AML-193 (cell line): ENCODE measurements around the gene SPATA17.
"Not testable (repeated sequence)": the region's sequence is repeated elsewhere in the genome, so short reads cannot be mapped to it uniquely, and the experiment has no call there.

Experiments used
- DNase-seq, 2 experiments: peaks; one replicate each; lab custom pipeline; 2025; lab: John Stamatoyannopoulos, UW

SPATA17 gene

DNA sequence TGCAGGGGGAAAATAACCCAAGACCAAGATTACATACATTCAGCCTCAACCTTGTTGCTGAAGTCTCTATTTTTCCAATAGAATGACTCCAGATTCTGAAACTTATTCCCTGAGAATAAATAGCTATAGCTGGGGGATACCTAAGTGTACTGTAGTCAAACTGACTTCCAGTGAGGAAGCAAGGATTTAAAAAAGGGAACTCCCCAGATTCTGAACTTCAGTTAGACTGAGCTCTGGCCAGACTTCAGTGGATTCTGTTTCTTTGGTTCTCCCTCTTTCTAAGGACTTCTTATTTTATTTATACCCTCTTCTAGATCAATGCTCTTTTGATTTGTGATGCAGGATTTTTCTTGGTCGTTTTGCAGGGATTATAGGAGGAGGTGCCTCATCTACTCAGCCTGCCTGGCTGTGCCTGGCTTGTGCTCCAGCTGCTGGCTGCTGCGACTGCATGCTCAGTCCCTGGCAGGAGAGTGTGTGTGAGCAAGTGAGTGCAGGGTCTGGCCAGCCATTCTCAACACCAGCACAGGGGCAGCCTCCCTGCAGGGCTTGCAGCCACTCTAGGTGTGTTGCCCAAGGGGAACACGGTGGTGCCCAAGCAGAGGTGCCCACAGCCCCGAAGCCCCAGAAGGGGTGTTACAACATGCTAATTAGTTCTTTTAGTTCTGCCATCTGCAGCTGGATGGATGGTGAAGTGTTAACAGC lies 43.0 kb downstream of the SPATA17 start:
- DNase-seq: no peak

DNA sequence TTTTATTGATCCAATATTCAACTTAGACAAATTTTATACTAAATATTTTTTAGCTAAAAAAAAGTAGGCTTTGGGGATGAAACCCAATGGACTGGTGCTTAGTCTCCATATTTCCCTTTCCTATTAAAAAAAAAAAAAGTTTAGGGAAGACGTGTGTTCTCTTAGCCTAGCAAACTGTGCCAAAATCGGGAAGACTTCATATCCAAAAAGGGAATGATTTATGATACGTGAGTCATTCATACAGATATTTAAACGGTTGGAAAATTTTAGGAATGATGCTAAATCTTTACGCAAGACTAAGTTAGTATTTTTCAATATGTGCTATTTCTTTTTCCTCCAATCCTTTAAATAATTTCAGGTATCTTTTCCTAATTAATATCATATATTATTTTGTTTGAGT lies 50.7 kb downstream of the SPATA17 start:
- no peak for DNase-seq

DNA sequence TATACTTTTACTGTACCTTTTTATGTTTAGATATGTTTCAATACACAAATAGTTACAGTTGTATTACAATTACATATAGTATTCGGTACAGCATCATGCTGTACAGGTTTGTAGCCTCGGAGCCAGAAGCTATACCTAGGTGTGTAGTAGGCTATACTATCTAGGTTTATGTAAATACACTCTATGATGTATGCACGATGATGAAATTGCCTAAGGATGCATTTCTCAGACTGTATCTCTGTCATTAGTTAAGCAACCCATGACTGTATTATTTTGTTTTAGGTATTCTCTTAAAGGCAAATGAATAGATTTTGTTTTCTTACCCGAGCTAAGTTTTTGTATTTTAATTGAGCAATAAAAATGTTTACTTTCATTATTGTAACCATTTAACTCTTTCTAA lies 56.4 kb downstream of the SPATA17 start:
- DNase-seq: no peak

DNA sequence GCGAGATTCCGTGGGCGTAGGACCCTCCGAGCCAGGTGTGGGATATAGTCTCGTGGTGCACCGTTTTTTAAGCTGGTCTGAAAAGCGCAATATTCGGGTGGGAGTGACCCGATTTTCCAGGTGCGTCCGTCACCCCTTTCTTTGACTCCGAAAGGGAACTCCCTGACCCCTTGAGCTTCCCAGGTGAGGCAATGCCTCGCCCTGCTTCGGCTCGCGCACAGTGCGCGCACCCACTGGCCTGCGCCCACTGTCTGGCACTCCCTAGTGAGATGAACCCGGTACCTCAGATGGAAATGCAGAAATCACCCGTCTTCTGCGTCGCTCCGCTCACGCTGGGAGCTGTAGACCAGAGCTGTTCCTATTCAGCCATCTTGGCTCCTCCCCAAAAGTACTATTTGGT lies 65.0 kb downstream of the SPATA17 start:
- DNase-seq: not testable (repeated sequence)

DNA sequence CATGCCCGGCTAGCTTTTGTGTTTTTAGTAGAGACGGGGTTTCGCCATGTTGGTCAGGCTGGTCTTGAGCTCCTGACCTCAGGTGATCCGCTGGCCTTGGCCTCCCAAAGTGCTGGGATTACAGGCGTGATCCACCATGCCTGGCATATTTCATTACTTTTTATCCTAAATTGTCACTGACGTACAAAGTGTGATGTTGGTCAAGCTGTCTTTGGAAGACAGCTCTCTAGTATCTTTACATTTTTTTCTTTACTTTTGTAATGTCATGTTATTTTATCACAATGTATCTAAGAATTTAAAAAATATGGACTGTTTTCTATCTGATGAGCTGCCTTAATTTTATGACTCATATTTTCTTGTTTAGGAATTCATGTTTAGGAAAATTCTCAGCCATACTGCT lies 72.2 kb downstream of the SPATA17 start:
- DNase-seq: no peak

DNA sequence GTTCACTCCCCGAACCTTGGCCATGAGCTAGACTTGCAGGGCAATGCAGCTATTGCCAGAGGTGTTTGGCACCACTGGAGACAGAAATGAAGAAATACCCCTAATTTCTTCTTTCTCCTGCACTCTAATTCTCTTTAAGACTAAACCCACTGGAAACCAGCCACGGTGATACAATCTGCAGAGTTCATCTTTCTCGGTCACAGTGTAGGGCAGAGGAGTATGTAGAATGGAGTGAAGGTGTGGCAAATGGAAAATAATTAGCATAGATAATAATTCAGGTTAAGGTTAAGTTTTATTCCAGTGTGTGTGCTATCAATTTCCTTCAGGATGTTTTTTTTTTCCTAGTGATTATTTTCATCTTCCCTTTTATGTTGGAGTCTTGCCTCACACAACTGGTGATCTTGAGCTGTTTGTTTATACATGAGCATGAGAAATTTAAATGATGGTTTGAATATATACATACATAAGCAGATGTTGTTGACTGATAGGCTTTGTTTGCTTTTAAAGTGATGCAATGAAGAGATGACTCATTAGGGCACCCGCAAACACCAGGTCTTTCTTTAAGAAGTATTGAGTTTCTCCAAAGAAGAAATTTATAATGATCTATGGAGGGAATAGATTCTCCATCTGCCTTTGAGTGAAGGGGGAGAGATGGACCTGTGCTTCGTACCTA lies 81.9 kb downstream of the SPATA17 start:
- no peak for DNase-seq

DNA sequence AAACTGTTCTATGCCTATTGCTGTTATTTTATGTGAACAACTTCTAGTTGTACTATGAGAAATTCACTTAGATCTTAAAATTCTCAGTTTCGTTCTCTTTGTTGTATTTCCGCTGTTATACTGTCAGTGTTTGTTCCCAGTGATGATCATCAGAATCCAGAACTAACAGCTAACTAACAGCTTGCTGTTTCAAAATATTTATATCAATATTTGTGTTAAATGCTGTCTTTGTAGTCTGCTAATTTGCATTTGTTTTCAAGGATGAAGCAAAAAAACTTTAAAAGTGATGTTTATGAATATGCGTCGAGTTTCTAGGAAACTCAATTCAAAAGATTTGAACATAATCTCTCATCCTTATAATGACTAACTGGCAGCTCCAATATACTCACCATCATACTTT lies 84.5 kb downstream of the SPATA17 start:
- DNase-seq: no peak

DNA sequence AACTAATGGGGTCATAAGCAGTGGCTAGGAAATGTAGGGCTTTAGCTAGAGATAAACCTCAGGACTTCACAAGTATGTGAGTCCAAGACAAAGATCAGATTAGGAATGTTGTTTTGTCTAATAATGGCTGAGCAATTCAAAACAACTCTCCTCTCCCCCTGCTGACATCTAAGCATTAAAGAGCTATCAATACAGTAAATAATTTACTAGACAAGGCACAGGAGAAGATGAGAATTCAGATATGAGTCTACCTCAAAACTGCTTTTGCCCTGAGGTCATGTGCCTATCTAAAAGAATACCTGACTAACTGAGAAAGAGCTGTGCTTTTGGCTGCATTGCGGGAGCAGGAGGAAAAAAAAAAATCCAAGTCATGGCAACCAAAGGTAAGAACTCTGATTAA lies 86.8 kb downstream of the SPATA17 start:
- no peak for DNase-seq

DNA sequence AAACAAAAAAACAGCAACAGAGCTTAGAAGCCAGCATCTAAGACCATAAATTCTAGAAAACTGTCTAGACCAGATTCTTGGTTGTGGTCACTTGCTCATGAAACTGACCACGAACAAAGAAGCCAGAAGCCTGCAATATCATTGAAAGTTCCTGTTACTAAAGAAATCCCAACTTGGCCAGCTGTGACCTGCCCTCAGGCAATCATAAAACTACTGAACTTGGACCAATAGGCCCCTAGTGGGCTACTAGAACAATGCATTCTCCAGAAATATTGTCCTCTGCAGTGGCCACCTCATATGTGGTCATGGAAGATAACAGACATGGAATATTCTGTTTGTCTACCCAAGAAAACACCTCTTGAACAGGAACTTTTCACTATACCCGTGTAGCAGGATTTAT lies 87.7 kb downstream of the SPATA17 start:
- peak; percentile 5 for DNase-seq

DNA sequence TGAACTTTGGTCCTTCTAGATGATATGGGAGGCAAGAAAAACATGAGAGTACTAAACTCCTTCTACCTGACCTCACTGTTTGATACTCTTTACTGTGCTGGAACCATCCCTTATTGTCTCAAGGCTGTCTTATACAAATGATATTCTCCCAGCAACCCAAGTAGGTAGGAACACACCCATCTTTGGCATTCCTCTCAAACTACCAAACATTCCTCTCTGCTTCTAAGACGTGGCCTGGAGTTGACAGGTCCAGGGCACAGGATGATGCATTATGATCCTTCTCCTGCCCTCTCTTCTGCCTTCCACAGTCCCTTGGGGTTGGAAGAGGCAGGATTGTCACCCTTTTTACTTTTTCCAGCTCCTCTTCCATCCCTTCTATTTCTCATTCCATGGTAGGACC lies 90.5 kb downstream of the SPATA17 start:
- no peak for DNase-seq

DNA sequence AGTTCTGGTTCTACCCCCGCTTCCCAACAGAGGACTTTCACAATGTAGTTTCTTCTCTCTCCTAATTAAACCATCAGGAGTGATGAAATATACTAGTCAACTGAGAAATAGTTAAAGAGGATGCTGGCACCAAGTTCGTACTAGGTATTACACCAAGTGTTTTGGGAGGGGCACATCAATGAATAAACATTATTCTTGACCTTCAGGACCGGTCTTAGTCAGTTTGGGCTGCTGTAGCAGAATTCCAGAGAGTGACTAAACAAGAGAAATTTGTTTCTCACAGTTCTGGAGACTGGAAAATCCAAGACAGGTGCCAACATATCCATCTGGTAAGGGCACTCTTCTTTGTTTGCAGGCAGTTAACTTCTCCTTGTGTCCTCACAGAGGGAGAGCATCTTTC lies 103.8 kb downstream of the SPATA17 start:
- DNase-seq: no peak

DNA sequence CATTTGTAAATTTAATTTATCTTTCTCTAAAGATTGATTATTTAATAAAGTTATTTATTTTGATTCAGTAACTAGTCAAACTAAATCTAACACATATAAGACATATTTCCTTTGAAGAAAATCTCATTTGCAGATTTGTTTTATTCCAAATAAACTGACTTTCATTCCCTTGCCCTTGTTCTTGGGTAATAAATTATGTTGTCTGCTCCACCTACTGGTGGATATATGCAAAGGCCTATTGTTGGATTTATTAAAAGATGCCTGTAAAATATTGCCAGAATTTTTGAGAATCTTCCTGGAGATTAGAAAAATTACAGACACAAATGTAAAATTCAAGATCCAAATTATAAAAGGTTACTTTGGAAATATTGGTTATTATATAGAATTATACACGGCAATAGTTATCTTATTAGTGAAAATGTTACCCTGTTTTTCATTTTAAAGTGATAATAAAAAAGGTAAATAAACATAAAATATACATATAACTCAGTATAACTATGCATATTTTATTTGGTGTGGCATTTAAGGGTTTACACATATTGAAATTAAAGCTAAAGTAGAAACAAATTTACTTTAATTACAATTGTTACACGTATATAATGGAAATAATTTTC lies 116.1 kb downstream of the SPATA17 start:
- DNase-seq: peak; percentile 29 to 30

DNA sequence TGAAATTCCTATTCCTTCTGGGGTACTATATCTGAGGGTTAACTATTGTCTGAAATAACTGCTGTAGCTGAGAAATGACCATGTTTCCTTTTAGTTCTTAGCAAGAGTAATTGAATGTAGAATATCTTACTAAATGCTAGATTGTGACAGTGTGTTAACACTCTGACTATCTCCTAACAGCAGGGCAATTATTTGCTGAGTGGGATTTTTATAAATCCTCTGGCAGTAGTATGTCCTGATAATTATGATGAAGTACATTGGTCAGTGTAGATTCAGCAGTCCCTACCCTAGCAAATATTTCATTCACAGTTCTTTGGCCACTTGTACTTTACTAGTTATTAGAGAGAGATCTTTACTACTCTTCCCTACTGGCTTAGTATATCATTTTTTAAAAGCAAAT lies 138.6 kb downstream of the SPATA17 start:
- no peak for DNase-seq

DNA sequence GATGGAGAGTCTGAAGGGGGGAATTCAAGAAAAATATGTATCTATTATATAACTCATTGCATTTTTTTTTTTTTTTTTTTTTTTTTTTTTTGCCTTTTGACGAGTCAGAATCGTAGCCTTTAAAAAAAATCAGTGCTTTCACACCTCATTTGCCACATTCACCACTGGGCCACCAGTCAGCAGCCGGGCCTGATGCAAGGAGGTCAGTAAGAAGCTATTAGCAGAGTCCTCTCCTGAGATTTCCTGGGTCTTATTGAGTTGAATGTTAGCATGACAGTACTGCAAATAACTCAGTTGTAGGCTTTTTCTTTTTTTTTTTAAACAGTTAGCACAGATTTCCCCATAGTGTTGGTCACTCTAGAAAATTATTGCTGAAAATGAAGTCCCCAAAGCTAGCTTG lies 139.8 kb downstream of the SPATA17 start:
- DNase-seq: no peak

DNA sequence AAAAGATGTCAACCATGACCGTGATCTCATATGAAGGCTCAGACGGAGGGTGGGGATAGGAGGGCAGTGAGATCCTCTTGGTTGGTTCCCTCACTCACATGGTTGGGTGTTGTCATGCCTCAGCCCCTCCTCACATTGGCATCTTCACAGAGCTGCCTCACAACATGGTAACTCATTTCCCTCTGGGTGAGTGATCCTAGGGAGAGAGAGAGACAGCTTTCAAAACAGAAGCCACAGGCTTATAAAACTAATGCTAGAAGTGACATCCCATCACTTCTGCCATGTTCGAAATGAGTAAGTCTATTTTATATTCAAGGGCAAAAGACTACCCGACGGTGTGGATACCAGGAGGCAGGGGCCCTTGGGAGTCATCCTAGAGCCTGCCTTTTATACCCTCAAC lies 145.5 kb downstream of the SPATA17 start:
- no peak for DNase-seq

DNA sequence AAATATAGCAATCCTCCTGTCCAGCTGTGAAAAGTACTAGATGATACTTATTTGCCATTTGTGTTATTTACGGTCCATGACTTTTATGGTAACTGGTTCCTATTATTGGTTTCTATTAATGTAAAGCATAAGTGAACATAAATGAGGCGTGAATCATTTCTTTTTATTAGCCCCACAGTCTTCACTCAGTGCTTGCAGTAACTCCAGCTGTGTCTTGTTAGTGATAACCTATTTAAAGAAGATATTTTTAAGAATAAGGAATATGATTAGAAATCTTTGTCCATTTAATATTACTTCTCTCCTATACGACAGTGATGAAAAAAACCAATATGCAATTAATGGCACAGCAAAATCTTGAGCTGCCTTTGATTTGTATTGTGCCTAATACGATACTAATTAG lies 149.9 kb downstream of the SPATA17 start:
- no peak for DNase-seq

DNA sequence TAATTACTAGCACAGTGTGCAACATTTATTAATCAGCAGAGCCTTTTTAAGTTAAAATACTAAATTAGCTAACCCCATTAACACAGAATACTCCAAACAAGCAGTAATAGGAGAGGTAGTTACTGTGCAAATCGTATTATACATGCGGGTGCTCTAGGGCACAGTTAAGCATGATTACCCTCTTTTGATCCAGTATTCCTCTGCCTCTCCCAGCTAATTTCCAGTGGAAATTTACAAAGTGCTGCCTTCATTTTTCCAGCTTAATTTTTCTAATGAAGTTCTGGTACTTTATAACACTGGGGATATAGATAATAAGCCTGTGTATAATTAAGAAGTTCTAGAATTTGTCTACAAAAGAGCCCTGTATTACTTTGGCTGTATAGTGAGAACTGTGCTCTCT lies 159.9 kb downstream of the SPATA17 start:
- DNase-seq: no peak

DNA sequence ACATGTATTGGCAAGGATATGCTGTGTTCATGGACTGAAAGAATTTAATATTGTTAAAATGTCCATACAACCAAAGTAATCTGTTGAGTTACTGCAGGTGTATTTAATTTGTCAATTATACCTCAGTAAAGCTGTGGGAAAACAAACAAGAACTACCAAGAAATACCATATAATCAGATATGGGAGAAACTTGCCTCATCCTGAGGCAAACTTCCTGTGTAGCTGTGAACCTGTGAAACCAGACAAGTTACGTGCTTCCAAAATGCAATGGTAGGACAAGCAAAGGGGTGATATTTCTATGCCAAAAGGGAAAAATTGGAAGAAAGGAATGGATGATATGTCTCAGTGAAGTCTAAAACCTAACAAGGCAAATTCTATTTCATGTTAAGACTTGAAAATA lies 174.6 kb downstream of the SPATA17 start:
- DNase-seq: no peak

DNA sequence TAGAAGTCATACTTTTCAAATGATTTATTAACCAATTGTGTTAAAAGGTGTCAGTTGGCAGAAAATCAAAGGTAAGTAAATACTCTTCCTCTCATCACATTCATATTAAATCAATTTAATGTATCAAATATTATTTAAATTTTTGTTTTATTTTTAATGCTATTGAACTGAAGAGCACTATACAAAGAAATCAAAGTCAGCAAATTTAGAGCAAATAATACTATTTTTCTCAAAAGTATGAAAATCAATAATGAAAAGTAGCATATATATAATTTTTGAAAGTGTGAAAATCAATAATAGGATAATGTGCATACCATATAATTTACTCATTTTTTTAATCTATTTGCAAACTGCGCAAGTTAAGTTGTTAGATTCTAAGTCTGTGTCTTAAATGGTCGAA lies 181.0 kb downstream of the SPATA17 start:
- no peak for DNase-seq

DNA sequence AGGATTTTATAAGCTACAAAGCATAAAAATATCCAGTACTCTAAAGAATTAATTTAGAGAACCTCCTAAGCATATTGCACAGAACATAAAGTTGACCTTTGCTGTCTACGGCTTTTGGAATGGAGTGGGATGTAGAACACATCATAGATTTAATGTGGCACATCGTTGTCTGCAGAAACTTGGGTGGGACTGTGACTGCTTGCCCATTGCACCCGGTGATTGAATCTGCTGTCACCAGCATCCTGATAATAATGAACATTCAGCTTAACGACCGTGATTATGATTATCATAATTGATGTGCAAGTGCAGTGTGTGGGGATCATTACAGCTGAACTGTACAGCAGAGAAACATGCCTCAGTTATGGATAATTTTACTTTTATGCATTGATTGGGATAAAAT lies 181.9 kb downstream of the SPATA17 start:
- no peak for DNase-seq

DNA sequence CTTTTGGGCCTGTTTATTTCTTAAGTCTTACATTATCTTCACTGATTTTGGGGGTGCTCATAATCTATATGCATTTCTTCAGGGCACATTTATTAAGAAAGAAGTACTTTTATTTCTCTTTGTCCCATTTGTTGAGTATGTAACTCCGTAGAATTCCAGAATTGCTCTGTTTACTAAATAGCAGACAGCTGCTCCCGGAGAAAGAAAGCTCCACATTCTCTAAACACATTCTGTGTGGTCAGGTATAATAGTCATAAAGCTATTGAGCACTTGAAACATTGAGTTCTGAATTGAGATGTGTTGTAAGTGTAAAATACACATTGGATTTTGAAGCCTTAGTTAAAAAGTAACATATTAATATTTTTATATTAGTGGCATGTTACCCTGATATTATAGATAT lies 206.5 kb downstream of the SPATA17 start:
- DNase-seq: no peak

DNA sequence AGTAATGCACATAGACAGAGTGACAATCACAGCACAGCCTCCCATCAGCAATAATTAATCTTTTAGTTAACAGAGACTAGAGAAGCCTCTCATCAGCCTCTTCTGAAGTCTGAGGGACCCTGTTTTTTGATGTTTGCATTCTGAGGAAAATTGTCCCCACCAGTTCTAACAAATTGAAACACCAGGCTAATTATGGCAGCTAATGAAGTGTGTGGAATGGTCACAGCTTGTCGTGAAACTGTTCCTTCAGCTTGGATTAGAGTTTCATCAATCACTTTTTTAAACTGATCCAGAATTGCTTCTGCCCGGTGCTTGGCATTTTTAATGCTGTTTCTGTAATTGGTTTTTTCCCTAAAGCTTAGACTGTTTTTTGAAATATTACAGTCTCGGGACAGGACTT lies 208.0 kb downstream of the SPATA17 start:
- no peak for DNase-seq

DNA sequence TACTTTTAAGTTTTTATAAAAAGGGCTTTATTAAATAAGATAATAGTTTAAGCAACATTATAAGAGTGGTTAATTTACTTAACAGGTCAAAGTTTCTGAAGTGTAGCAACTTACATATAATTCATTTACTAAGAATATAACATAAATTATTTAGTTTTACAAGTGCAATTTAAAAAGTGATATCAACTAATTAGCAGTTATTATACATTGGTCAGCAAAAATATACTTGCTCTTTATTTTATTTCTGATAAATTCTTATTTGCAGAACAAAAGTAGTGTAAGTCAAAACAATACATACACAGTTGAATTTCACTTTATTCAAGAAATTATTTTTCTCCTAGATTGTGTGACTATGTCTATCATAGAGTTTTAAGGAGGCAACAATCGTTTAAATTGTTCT lies 215.6 kb downstream of the SPATA17 start:
- DNase-seq: no peak

DNA sequence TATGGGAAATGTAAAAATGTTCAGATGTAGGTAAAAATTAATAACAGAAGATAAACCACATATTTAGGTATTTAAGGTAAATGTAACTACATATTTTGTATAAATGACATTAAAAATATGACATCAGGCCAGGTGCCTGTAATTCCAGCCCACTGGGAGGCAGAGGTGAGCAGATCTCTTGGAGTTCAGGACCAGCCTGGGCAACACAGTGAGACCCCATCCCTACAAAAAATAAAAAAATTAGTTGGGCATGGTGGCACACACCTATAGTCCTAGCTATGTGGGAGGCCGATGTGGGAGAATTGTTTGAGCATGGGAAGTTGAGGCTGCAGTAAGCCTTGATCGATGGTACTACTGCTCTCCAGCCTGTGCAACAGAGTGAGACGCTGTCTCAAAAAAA lies 216.5 kb downstream of the SPATA17 start:
- no peak for DNase-seq
